ENCODE measurements around the gene CCL14.

The CCL14 gene

GRCh38 chr17:35986643-35987042 lies at the start of gene CCL14:
Gene CCL14 (minus strand): TSS chr17:35986729. CDS start chr17:35986649, 80 bp downstream.
- H3K9me3 ChIP-seq = no peaks in the 10 kb centered on the region
- H3K4me1 ChIP-seq (ENCODE audit: control insufficient read depth in 1 of 2, insufficient read depth in 1 of 2, low read depth in 1 of 2, low read length in 1 of 2) = no peaks in the 10 kb centered on the region
- H3K36me3 ChIP-seq = no peaks in the 10 kb centered on the region
- H3K27me3 ChIP-seq = no peaks in the 10 kb centered on the region
- no peak within 1 kb of the TSS for H3K27ac ChIP-seq
- no peak within 1 kb of the TSS for H3K4me3 ChIP-seq (ENCODE audit: low read depth in 1 of 2, low read length in 1 of 2)
- no peak for TF ChIP-seq CTCF (IDR thresholded peaks at IDR 0.05)

GRCh38 chr17:36036235-36036634 lies 49.7 kb upstream of the CCL14 start:
- Histone ChIP-seq H3K4me3 (ENCODE audit: low read depth in 1 of 2, low read length in 1 of 2) (no peak overlapping the region), H3K9me3 (no peaks in the 10 kb centered on the region), H3K4me1 (ENCODE audit: control insufficient read depth in 1 of 2, insufficient read depth in 1 of 2, low read depth in 1 of 2, low read length in 1 of 2) (no peaks in the 10 kb centered on the region), H3K36me3 (no peaks in the 10 kb centered on the region), H3K27ac (no peak overlapping the region), H3K27me3 (no peaks in the 10 kb centered on the region)
- TF ChIP-seq CTCF (IDR thresholded peaks at IDR 0.05) = no peak

GRCh38 chr17:36034127-36034526 lies 47.6 kb upstream of the CCL14 start:
- H3K27ac ChIP-seq = no peak overlapping the region

GRCh38 chr17:36030956-36031355 lies 44.4 kb upstream of the CCL14 start:
- no peaks in the 10 kb centered on the region for H3K4me1 ChIP-seq (ENCODE audit: control insufficient read depth in 1 of 2, insufficient read depth in 1 of 2, low read depth in 1 of 2, low read length in 1 of 2)
- no peak overlapping the region for H3K4me3 ChIP-seq (ENCODE audit: low read depth in 1 of 2, low read length in 1 of 2)
- TF ChIP-seq CTCF (IDR thresholded peaks at IDR 0.05) = no peak
- H3K36me3 ChIP-seq = no peaks in the 10 kb centered on the region
- H3K9me3 ChIP-seq = no peaks in the 10 kb centered on the region
- H3K27ac ChIP-seq = no peak overlapping the region
- no peaks in the 10 kb centered on the region for H3K27me3 ChIP-seq

More at GRCh38 chr17:36034127-36034526, 47.6 kb upstream of the CCL14 start:
- Histone ChIP-seq H3K4me3 (ENCODE audit: low read depth in 1 of 2, low read length in 1 of 2) (no peak overlapping the region), H3K9me3 (no peaks in the 10 kb centered on the region), H3K4me1 (ENCODE audit: control insufficient read depth in 1 of 2, insufficient read depth in 1 of 2, low read depth in 1 of 2, low read length in 1 of 2) (no peaks in the 10 kb centered on the region), H3K36me3 (no peaks in the 10 kb centered on the region), H3K27me3 (no peaks in the 10 kb centered on the region)
- TF ChIP-seq CTCF (IDR thresholded peaks at IDR 0.05) = no peak

GRCh38 chr17:36027761-36028160 lies 41.2 kb upstream of the CCL14 start:
- TF ChIP-seq CTCF (IDR thresholded peaks at IDR 0.05) = no peak
- Histone ChIP-seq H3K9me3 (no peaks in the 10 kb centered on the region), H3K27ac (no peak overlapping the region), H3K4me3 (ENCODE audit: low read depth in 1 of 2, low read length in 1 of 2) (no peak overlapping the region), H3K27me3 (no peaks in the 10 kb centered on the region), H3K36me3 (no peaks in the 10 kb centered on the region), H3K4me1 (ENCODE audit: control insufficient read depth in 1 of 2, insufficient read depth in 1 of 2, low read depth in 1 of 2, low read length in 1 of 2) (no peaks in the 10 kb centered on the region)
